IMR-90 (cell line): ENCODE results near the gene PRPS1. TPM values are rescaled to one million over a fixed set of nuclear protein-coding genes. Genes with fewer than 3 reads are reported as not detected.

Experiments
- ATAC-seq: fragments of 200-7000 bp; cut with Tn5 transposase; 2 replicates; pipeline ENCODE4 v1.9.1; 2020; ENCODE audit warnings: low read depth, mild to moderate bottlenecking, moderate library complexity
- BruUV-seq: library from RNA; stranded (reverse); fragments of 400-500 nt; replicated peaks from 2 replicates; lab custom pipeline; 2021; lab: Mats Ljungman, UMichigan
- CTCF ChIA-PET: fragments of 300-600 bp; formaldehyde crosslinking; extraction: SDS; loops from one replicate; lab custom pipeline; 2021; ENCODE audit warnings: antibody characterized with exemption; lab: Yijun Ruan, JAX
- POLR2A ChIA-PET: fragments of 300-600 bp; sonication (Branson Sonifier 250); formaldehyde crosslinking; loops from one replicate; lab custom pipeline; 2022; ENCODE audit warnings: antibody characterized with exemption; ENCODE audit not compliant: unreplicated experiment; lab: Charles Lee
- DNase-seq: peaks from one replicate; pipeline ENCODE4 v3.0.0; 2013
- H2AFZ ChIP-seq: replicated peaks from 2 replicates; pipeline ENCODE3; 2013; ENCODE audit warnings: low read length, mild to moderate bottlenecking; ENCODE audit not compliant: poor library complexity
- H2AK5ac ChIP-seq: 2 replicates; pipeline ENCODE4 v1.6.1; 2013; ENCODE audit warnings: low read depth, low read length, inconsistent platforms
- H2AK9ac ChIP-seq: replicated peaks from 2 replicates; pipeline ENCODE3; 2013; ENCODE audit warnings: mild to moderate bottlenecking, low read depth, low read length, moderate library complexity; ENCODE audit not compliant: poor library complexity
- H2BK120ac ChIP-seq: 2 replicates; pipeline ENCODE4 v1.6.1; 2013; ENCODE audit warnings: low read depth, low read length, inconsistent platforms
- H2BK15ac ChIP-seq: 3 replicates; pipeline ENCODE4 v1.6.1; 2013; ENCODE audit warnings: low read depth, low read length, inconsistent platforms
- H2BK20ac ChIP-seq: 2 replicates; pipeline ENCODE4 v1.6.1; 2013; ENCODE audit warnings: low read depth, mild to moderate bottlenecking, inconsistent platforms, low read length, moderate library complexity
- H2BK5ac ChIP-seq: 2 replicates; pipeline ENCODE4 v1.6.1; 2013; ENCODE audit warnings: mild to moderate bottlenecking, low read depth, low read length, inconsistent platforms; ENCODE audit not compliant: poor library complexity, severe bottlenecking
- H3K14ac ChIP-seq: replicated peaks from 2 replicates; pipeline ENCODE4 v1.6.1; 2013; ENCODE audit warnings: low read depth, low read length, inconsistent platforms
- H3K18ac ChIP-seq: 2 replicates; pipeline ENCODE4 v1.6.1; 2013; ENCODE audit warnings: low read depth, low read length, control low read depth
- H3K23ac ChIP-seq: 2 replicates; pipeline ENCODE4 v1.6.1; 2013; ENCODE audit warnings: low read depth, low read length, inconsistent platforms
- H3K27ac ChIP-seq: 2 replicates; pipeline ENCODE4 v1.5.1; 2013; ENCODE audit warnings: mild to moderate bottlenecking, control low read depth, low read length; ENCODE audit not compliant: insufficient read depth
- H3K27me3 ChIP-seq: 2 replicates; pipeline ENCODE4 v1.6.1; 2013; ENCODE audit warnings: low read length; ENCODE audit not compliant: control insufficient read depth, insufficient read depth
- H3K36me3 ChIP-seq: 2 replicates; pipeline ENCODE4 v1.6.1; 2013; ENCODE audit warnings: low read length, mixed read lengths; ENCODE audit not compliant: control insufficient read depth, insufficient read depth
- H3K4ac ChIP-seq: 2 replicates; pipeline ENCODE4 v1.6.1; 2013; ENCODE audit warnings: low read depth, low read length, inconsistent platforms
- H3K4me1 ChIP-seq: 2 replicates; pipeline ENCODE4 v1.6.1; 2013; ENCODE audit warnings: low read length, mixed read lengths; ENCODE audit not compliant: control insufficient read depth, insufficient read depth
- H3K4me2 ChIP-seq: 2 replicates; pipeline ENCODE4 v1.6.1; 2013; ENCODE audit warnings: low read depth, mild to moderate bottlenecking, control low read depth, low read length, moderate library complexity
- H3K4me3 ChIP-seq: 2 replicates; pipeline ENCODE4 v1.5.1; 2013; ENCODE audit warnings: low read depth, mild to moderate bottlenecking, control low read depth, low read length, moderate library complexity; ENCODE audit not compliant: insufficient read depth
- H3K56ac ChIP-seq: 2 replicates; pipeline ENCODE4 v1.6.1; 2013; ENCODE audit warnings: low read length, inconsistent platforms; ENCODE audit not compliant: insufficient read depth; ENCODE audit errors: extremely low read depth
- H3K79me1 ChIP-seq, 2 experiments: 2 replicates each; pipeline ENCODE4 v1.6.1; 2013; ENCODE audit warnings: low read length in 2 of 2, inconsistent platforms in 1 of 2, low read depth in 1 of 2
- H3K9ac ChIP-seq: 2 replicates; pipeline ENCODE4 v1.6.1; 2013; ENCODE audit warnings: low read depth, low read length, control low read depth
- H3K9me1 ChIP-seq: 2 replicates; pipeline ENCODE4 v1.6.1; 2013; ENCODE audit warnings: low read length, inconsistent platforms; ENCODE audit not compliant: insufficient read depth
- H3K9me3 ChIP-seq: 2 replicates; pipeline ENCODE4 v1.6.1; 2013; ENCODE audit warnings: low read length; ENCODE audit not compliant: control insufficient read depth, insufficient read depth
- H4K20me1 ChIP-seq: 2 replicates; pipeline ENCODE4 v1.6.1; 2013; ENCODE audit warnings: low read length, inconsistent platforms; ENCODE audit not compliant: insufficient read depth
- H4K5ac ChIP-seq: 2 replicates; pipeline ENCODE4 v1.6.1; 2013; ENCODE audit warnings: mild to moderate bottlenecking, low read depth, low read length, control low read depth
- H4K8ac ChIP-seq, 2 experiments: 2 replicates each; pipeline ENCODE4 v1.6.1; 2013; ENCODE audit warnings: low read depth in 2 of 2, low read length in 2 of 2, control low read depth in 1 of 2, inconsistent platforms in 1 of 2
- H4K91ac ChIP-seq: 2 replicates; pipeline ENCODE4 v1.6.1; 2013; ENCODE audit warnings: low read depth, low read length, inconsistent platforms; ENCODE audit not compliant: insufficient read depth
- BHLHE40 ChIP-seq: fragments of 150-350 bp; IDR thresholded peaks from 2 replicates; pipeline ENCODE4 v1.6.1; 2016; ENCODE audit warnings: mild to moderate bottlenecking, low read depth, low read length
- CEBPB ChIP-seq: IDR thresholded peaks from 2 replicates; pipeline ENCODE4 v1.6.1; 2012; ENCODE audit warnings: low read depth, low read length, improper control_type of control experiment
- CHD1 ChIP-seq: IDR thresholded peaks from 2 replicates; pipeline ENCODE4 v1.6.1; 2012; ENCODE audit warnings: low read depth, low read length, improper control_type of control experiment
- MAFK ChIP-seq: IDR thresholded peaks from 2 replicates; pipeline ENCODE4 v1.6.1; 2012; ENCODE audit warnings: low read depth, low read length, improper control_type of control experiment
- MXI1 ChIP-seq: IDR thresholded peaks from 2 replicates; pipeline ENCODE4 v1.6.1; 2012; ENCODE audit warnings: low read depth, mild to moderate bottlenecking, low read length, moderate library complexity, borderline replicate concordance
- NFE2L2 ChIP-seq: fragments of 150-350 bp; IDR thresholded peaks from 2 replicates; pipeline ENCODE4 v1.6.1; 2016; ENCODE audit warnings: low read depth, mild to moderate bottlenecking, low read length
- POLR2A ChIP-seq: IDR thresholded peaks from 2 replicates; pipeline ENCODE4 v1.6.1; 2012; ENCODE audit warnings: mild to moderate bottlenecking, low read depth, low read length
- RCOR1 ChIP-seq: IDR thresholded peaks from 2 replicates; pipeline ENCODE4 v1.6.1; 2012; ENCODE audit warnings: mild to moderate bottlenecking, low read length, improper control_type of control experiment; ENCODE audit not compliant: insufficient replicate concordance
- USF2 ChIP-seq: fragments of 150-350 bp; IDR thresholded peaks from 2 replicates; pipeline ENCODE4 v1.6.1; 2017; ENCODE audit warnings: mild to moderate bottlenecking, antibody characterized with exemption, low read length, low read depth
- WGBS, 2 experiments: methylation state at CpG; one replicate each; pipeline versions ENCODE4 v1.1.5 to v1.1.7; 2013; ENCODE audit warnings: missing lambda C conversion rate in 2 of 2; ENCODE audit not compliant: insufficient read length in 1 of 2; ENCODE audit errors: extremely low coverage in 2 of 2; 5-methylcytosine and 5-hydroxymethylcytosine counted together
- dilution Hi-C: fragments of 300-500 bp; cut with HindIII; formaldehyde crosslinking; loops from one replicate; pipeline ENCODE4 v1.14.3; 2018; ENCODE audit warnings: low sequenced_read_pairs; ENCODE audit not compliant: unreplicated experiment
- in situ Hi-C: fragments of 300-500 bp; cut with MboI; formaldehyde crosslinking; loops from 3 replicates; pipeline ENCODE4 v1.14.3; 2019; ENCODE audit warnings: low sequenced_read_pairs, inconsistent platforms, mixed read lengths
- intact Hi-C: fragments of 100-400 bp; cut with micrococcal nuclease; formaldehyde crosslinking; loops from 2 replicates; pipeline ENCODE4 v1.10.0; 2022
- polyA plus RNA-seq, 3 experiments: library from polyadenylated mRNA; depleted of rRNA; stranded (reverse); fragments of >200 nt; gene quantifications; 2 replicates each; pipeline ENCODE4 v1.2.3, GENCODE V29; 2012; ENCODE audit warnings: low replicate concordance in 1 of 3
- total RNA-seq: library from RNA; depleted of rRNA; stranded (reverse); fragments of >200 nt; gene quantifications from 2 replicates; pipeline ENCODE4 v1.2.3, GENCODE V29; 2012

PRPS1 gene
- total and polyA plus RNA-seq, 2 of the 4 experiments (the other 2 are of a cell fraction) = 118 to 137 TPM

GRCh38 chrX:107682256-107682655 lies 53.9 kb downstream of the PRPS1 start:
- Histone ChIP-seq H4K5ac (no peak overlapping the region), H2BK15ac (no peak overlapping the region), H4K8ac (no peak overlapping the region), H3K36me3 (no peaks in the 10 kb centered on the region), H3K79me1 (no peaks in the 10 kb centered on the region), H2AK9ac (no peak overlapping the region), H3K23ac (no peak overlapping the region), H2BK120ac (no peak overlapping the region), H3K9me1 (no peaks in the 10 kb centered on the region), H3K27ac (no peak overlapping the region), H3K56ac (no peak overlapping the region), H3K4me1 (no peaks in the 10 kb centered on the region), H4K91ac (no peak overlapping the region), H2BK5ac (no peak overlapping the region), H3K4me2 (no peak overlapping the region), H3K4me3 (no peak overlapping the region), H3K27me3 (peaks cover 23% of the 10 kb centered on the region), H3K9me3 (no peaks in the 10 kb centered on the region), H2AK5ac (no peak overlapping the region), H3K4ac (no peak overlapping the region), H3K18ac (no peak overlapping the region), H3K14ac (no peak overlapping the region), H3K9ac (no peak overlapping the region), H2BK20ac (no peak overlapping the region), H2AFZ (no peak overlapping the region), H4K20me1 (no peaks in the 10 kb centered on the region)
- in situ Hi-C loops (no loop called here), dilution Hi-C loops (no loop called here), intact Hi-C loops (no loop called here)
- no CpG with 5 or more reads among the region's 3 CpGs for WGBS, 2 experiments
- ChIA-PET POLR2A (no interaction called here), CTCF (no interaction called here)
- DNase-seq (no peak), ATAC-seq (no peak)
- no TSS peak for BruUV-seq
- no peak for TF ChIP-seq NFE2L2
- no peak for TF ChIP-seq BHLHE40
- no peak for TF ChIP-seq CHD1
- TF ChIP-seq RCOR1 = no peak
- TF ChIP-seq USF2 = no peak
- TF ChIP-seq POLR2A = no peak
- TF ChIP-seq CEBPB = no peak
- TF ChIP-seq MXI1 = no peak
- TF ChIP-seq MAFK = no peak
